Breast epithelium (tissue), 3 donors: ENCODE results near the gene SULT1C2.

Source experiments
- CTCF ChIP-seq, 3 donors: fragments of 450-650 bp; IDR thresholded peaks; one replicate each; pipeline ENCODE4 v1.5.1; 2016 to 2017; ENCODE audit warnings: antibody characterized with exemption in 3 of 3, mild to moderate bottlenecking in 3 of 3, moderate library complexity in 3 of 3
- POLR2A ChIP-seq: fragments of 450-650 bp; IDR thresholded peaks from one replicate; pipeline ENCODE4 v1.6.1; 2016; ENCODE audit warnings: antibody characterized with exemption, mild to moderate bottlenecking, moderate library complexity
- POLR2AphosphoS5 ChIP-seq, 3 donors: sonication (generic); formaldehyde crosslinking; IDR thresholded peaks; one replicate each; pipeline ENCODE4 v1.6.1; 2017; ENCODE audit warnings: antibody characterized with exemption in 3 of 3

DNA sequence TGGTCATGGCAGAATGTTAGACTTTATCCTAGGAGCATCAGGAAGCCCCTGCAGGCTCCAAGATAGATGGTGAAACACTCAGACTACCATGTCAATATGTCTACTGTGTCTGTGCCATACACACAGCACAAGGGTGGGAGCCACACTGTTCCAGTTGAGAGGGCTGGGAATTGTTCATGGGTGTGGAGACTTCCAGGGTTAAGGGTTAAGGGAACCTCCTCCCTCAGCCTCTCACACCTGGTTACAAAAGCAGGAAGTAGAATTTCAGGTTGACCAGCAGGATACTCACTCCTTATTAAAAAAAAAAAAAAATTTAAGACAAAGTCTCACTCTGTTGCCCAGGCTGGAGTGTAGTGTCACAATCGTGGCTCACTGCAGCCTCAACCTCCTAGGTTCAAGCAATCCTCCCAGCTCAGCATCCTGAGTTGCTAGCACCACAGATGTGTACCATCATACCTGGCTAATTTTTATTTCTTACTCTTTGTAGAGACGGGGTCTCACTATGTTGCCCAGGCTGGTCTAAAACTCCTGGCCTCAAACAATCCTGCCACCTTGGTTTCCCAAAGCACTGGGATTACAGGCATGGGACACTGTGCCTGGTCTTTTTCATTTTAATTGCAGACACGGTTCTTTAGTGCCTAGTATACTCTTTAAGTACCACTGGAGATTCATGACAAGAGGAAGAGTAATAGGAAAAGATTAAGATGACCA is 26.0 kb downstream of the SULT1C2 start:
- no peak for TF ChIP-seq CTCF (IDR thresholded peaks at IDR 0.05)
- no peak for TF ChIP-seq POLR2A
- TF ChIP-seq POLR2AphosphoS5 (IDR thresholded peaks at IDR 0.05): no peak
